Transverse colon (tissue), 4 donors: ENCODE data around the gene EXOSC1. TPM values are rescaled to one million over a fixed set of nuclear protein-coding genes. Genes with fewer than 3 reads are reported as not detected.

Source experiments
- DNase-seq: peaks from one replicate; pipeline ENCODE4 v3.0.0-alpha.2; 2019
- H3K27ac ChIP-seq, 4 donors: fragments of 200-600 bp; sonication (generic); 2 replicates each; pipeline ENCODE4 v1.5.1; 2016 to 2018; ENCODE audit warnings: inconsistent platforms in 4 of 4
- H3K27me3 ChIP-seq: fragments of 200-600 bp; sonication (generic); 2 replicates; pipeline ENCODE4 v1.5.1; 2017; ENCODE audit warnings: inconsistent platforms
- H3K36me3 ChIP-seq, 4 donors: fragments of 200-600 bp; sonication (generic); 2 replicates each; pipeline ENCODE4 v1.5.1; 2017 to 2019; ENCODE audit warnings: inconsistent platforms in 4 of 4
- H3K4me1 ChIP-seq, 4 donors: fragments of 200-600 bp; sonication (generic); 2 replicates each; pipeline ENCODE4 v1.5.1; 2017 to 2020; ENCODE audit warnings: inconsistent platforms in 4 of 4
- H3K4me3 ChIP-seq, 4 donors: fragments of 200-600 bp; sonication (generic); 1 replicate in 1 of 4; 2 replicates in 3 of 4; pipeline versions ENCODE4 v1.5.1 to v1.6.1; 2017 to 2019; ENCODE audit warnings: inconsistent platforms in 4 of 4
- H3K9me3 ChIP-seq, 2 donors: fragments of 200-600 bp; sonication (generic); 2 replicates each; pipeline ENCODE4 v1.5.1; 2017 to 2019; ENCODE audit warnings: inconsistent platforms in 2 of 2
- CTCF ChIP-seq, 5 experiments: fragments of 200-600 bp in 3 of 5; fragments of 450-650 bp in 2 of 5; sonication (generic) in 3 of 5; IDR thresholded peaks; 1 replicate in 2 of 5; 2 replicates in 3 of 5; pipeline ENCODE4 v1.5.1; 2016 to 2017; ENCODE audit warnings: antibody characterized with exemption in 5 of 5, inconsistent platforms in 3 of 5, mild to moderate bottlenecking in 2 of 5, moderate library complexity in 1 of 5
- EP300 ChIP-seq: sonication (generic); formaldehyde crosslinking; IDR thresholded peaks from one replicate; pipeline ENCODE4 v1.6.1; 2017; ENCODE audit warnings: antibody characterized with exemption, low read depth
- POLR2A ChIP-seq: fragments of 450-650 bp; IDR thresholded peaks from one replicate; pipeline ENCODE4 v1.6.1; 2016; ENCODE audit warnings: antibody characterized with exemption, mild to moderate bottlenecking, moderate library complexity
- POLR2AphosphoS5 ChIP-seq, 3 donors: sonication (generic); formaldehyde crosslinking; IDR thresholded peaks; one replicate each; pipeline ENCODE4 v1.6.1; 2016; ENCODE audit warnings: antibody characterized with exemption in 3 of 3
- WGBS, 2 donors: methylation state at CpG; one replicate each; pipeline ENCODE4 v1.1.5; 2018; ENCODE audit warnings: low coverage in 1 of 2; 5-methylcytosine and 5-hydroxymethylcytosine counted together
- in situ Hi-C, 4 donors: fragments of 200-750 bp; cut with MboI; loops; one replicate each; pipeline versions ENCODE4 v1.15.0 to v1.15.1; 2017; ENCODE audit warnings: low sequenced_read_pairs in 3 of 4, low pct_ligation_motif_present in 1 of 4, low pct_unique_long_range_greater_than_20kb in 1 of 4
- intact Hi-C: fragments of 100-400 bp; cut with DNase I; formaldehyde crosslinking; loops from one replicate; pipeline ENCODE4 v1.15.1; 2023; ENCODE audit warnings: low total_unique reads
- total RNA-seq, 4 donors: library from RNA; depleted of rRNA; stranded (reverse); fragments of >200 nt; gene quantifications; one replicate each; pipeline ENCODE4 v1.1.0, GENCODE V29; 2016

The EXOSC1 gene
- total RNA-seq, 4 donors from 2014 or later, result 2.6 to 315 (median 26.1) TPM

GRCh38 chr10:97442277-97442676 lies 3.5 kb downstream of the EXOSC1 start:
- H3K27me3 ChIP-seq, result no peaks in the 10 kb centered on the region
- H3K36me3 ChIP-seq, result peaks cover 0 to 28% (median 12%) of the 10 kb centered on the region in 4 donors
- no peak overlapping the region for H3K27ac ChIP-seq
- no peaks in the 10 kb centered on the region for H3K9me3 ChIP-seq
- in situ Hi-C loops (no loop called here), intact Hi-C loops (no loop called here)
- H3K4me1 ChIP-seq, result peaks cover 10 to 20% (median 15%) of the 10 kb centered on the region in 4 donors
- TF ChIP-seq POLR2AphosphoS5 (IDR thresholded peaks at IDR 0.05), result no peak
- no peak for TF ChIP-seq EP300
- no peak for TF ChIP-seq POLR2A
- no peak for TF ChIP-seq CTCF (IDR thresholded peaks at IDR 0.05)
- WGBS, 2 donors, result 100% methylated on average over 1 of the region's 1 CpG
- DNase-seq, result no peak
- H3K4me3 ChIP-seq, result no peak overlapping the region

- Histone ChIP-seq H3K27ac (no peak overlapping the region), H3K9me3 (no peaks in the 10 kb centered on the region), H3K36me3 (peaks cover 0 to 66% (median 25%) of the 10 kb centered on the region in 4 donors), H3K27me3 (no peaks in the 10 kb centered on the region), H3K4me3 (no peak overlapping the region), H3K4me1 (no peaks in the 10 kb centered on the region)
- no peak for TF ChIP-seq EP300
- no peak for TF ChIP-seq POLR2A
- no peak for TF ChIP-seq CTCF (IDR thresholded peaks at IDR 0.05)
- no peak for TF ChIP-seq POLR2AphosphoS5 (IDR thresholded peaks at IDR 0.05)
- 90 to 93% methylated on average over 6 of the region's 6 CpGs for WGBS, 2 donors
- in situ Hi-C loops (no loop called here), intact Hi-C loops (no loop called here)
- DNase-seq, result no peak
These were observed 10.6 kb downstream of the EXOSC1 start for GRCh38 chr10:97435211-97435610.

GRCh38 chr10:97434557-97434956 lies 11.2 kb downstream of the EXOSC1 start:
- no peaks in the 10 kb centered on the region for H3K4me1 ChIP-seq
- H3K36me3 ChIP-seq, result peaks cover 0 to 66% (median 25%) of the 10 kb centered on the region in 4 donors
- H3K9me3 ChIP-seq, result no peaks in the 10 kb centered on the region
- 100% methylated on average over 1 of the region's 1 CpG; no CpG with 5 or more reads in 1 of the 2 donors for WGBS, 2 donors
- no peak overlapping the region for H3K4me3 ChIP-seq
- no peak overlapping the region for H3K27ac ChIP-seq
- TF ChIP-seq CTCF (IDR thresholded peaks at IDR 0.05) (no peak), EP300 (no peak), POLR2A (no peak), POLR2AphosphoS5 (IDR thresholded peaks at IDR 0.05) (no peak)
- no peaks in the 10 kb centered on the region for H3K27me3 ChIP-seq
- in situ Hi-C loops (no loop called here), intact Hi-C loops (no loop called here)
- DNase-seq, result no peak

- Histone ChIP-seq H3K36me3 (peaks cover 0 to 66% (median 24%) of the 10 kb centered on the region in 4 donors), H3K27me3 (no peaks in the 10 kb centered on the region)
These were observed 11.8 kb downstream of the EXOSC1 start for GRCh38 chr10:97434055-97434454.

More at GRCh38 chr10:97434055-97434454, 11.8 kb downstream of the EXOSC1 start:
- Histone ChIP-seq H3K27ac (no peak overlapping the region), H3K4me3 (no peak overlapping the region), H3K4me1 (no peaks in the 10 kb centered on the region), H3K9me3 (no peaks in the 10 kb centered on the region)
- intact Hi-C loops, result no loop called here
- DNase-seq, result no peak
- in situ Hi-C loops, result no loop called here
- TF ChIP-seq POLR2AphosphoS5 (IDR thresholded peaks at IDR 0.05), result no peak
- no peak for TF ChIP-seq EP300
- no peak for TF ChIP-seq CTCF (IDR thresholded peaks at IDR 0.05)
